Measurements from ENCODE around the gene RBKS.

DNA sequence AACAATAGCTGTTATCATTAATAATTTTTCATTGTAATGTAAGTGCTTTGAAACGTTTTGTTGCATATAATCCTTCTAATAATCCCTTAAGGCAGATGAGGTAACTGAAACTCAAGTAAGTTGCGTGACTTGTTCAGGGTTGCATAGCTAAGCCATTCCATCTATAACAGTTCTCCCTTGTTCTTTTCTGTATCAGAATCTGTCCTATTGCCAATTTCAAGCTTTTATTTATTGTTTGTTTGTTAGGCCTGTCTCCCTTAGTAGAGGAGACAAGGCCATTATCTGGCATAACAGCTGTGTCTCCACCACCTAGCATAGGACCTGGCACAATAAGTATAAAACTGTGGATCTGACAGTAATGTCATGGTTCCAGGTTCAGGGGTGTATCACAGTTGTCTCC, 19.7 kb upstream of the RBKS start:
- TF ChIP-seq ZNF660 (tag by site-specific recombination; IDR thresholded peaks at IDR 0.05) (no peak), YY1 (tag by site-specific recombination; IDR thresholded peaks at IDR 0.05) (no peak), RBAK (tag by site-specific recombination; IDR thresholded peaks at IDR 0.05) (no peak), ZNF394 (tag by site-specific recombination; IDR thresholded peaks at IDR 0.05; ENCODE audit: borderline replicate concordance) (no peak), YY2 (tag by site-specific recombination; IDR thresholded peaks at IDR 0.05) (no peak), SP7 (tag by site-specific recombination; IDR thresholded peaks at IDR 0.05) (no peak), ZNF600 (tag by site-specific recombination; IDR thresholded peaks at IDR 0.05) (no peak), ZNF274 (IDR thresholded peaks at IDR 0.05; ENCODE audit: low read length) (no peak), ZNF274 (tag by site-specific recombination; IDR thresholded peaks at IDR 0.05; ENCODE audit: borderline replicate concordance) (no peak), ZNF561 (tag by site-specific recombination; IDR thresholded peaks at IDR 0.05; ENCODE audit: borderline replicate concordance) (no peak), ZNF510 (tag by site-specific recombination; IDR thresholded peaks at IDR 0.05; ENCODE audit: insufficient replicate concordance) (no peak)
- TF ChIP-seq, protein P1, sequence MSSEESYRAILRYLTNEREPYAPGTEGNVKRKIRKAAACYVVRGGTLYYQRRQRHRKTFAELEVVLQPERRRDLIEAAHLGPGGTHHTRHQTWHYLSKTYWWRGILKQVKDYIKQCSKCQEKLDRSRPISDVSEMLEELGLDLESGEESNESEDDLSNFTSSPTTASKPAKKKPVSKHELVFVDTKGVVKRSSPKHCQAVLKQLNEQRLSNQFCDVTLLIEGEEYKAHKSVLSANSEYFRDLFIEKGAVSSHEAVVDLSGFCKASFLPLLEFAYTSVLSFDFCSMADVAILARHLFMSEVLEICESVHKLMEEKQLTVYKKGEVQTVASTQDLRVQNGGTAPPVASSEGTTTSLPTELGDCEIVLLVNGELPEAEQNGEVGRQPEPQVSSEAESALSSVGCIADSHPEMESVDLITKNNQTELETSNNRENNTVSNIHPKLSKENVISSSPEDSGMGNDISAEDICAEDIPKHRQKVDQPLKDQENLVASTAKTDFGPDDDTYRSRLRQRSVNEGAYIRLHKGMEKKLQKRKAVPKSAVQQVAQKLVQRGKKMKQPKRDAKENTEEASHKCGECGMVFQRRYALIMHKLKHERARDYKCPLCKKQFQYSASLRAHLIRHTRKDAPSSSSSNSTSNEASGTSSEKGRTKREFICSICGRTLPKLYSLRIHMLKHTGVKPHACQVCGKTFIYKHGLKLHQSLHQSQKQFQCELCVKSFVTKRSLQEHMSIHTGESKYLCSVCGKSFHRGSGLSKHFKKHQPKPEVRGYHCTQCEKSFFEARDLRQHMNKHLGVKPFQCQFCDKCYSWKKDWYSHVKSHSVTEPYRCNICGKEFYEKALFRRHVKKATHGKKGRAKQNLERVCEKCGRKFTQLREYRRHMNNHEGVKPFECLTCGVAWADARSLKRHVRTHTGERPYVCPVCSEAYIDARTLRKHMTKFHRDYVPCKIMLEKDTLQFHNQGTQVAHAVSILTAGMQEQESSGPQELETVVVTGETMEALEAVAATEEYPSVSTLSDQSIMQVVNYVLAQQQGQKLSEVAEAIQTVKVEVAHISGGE (tag by site-specific recombination; conservative IDR thresholded peaks at IDR 0.05; ENCODE audit: low read depth): no peak
- TF ChIP-seq, protein P2, sequence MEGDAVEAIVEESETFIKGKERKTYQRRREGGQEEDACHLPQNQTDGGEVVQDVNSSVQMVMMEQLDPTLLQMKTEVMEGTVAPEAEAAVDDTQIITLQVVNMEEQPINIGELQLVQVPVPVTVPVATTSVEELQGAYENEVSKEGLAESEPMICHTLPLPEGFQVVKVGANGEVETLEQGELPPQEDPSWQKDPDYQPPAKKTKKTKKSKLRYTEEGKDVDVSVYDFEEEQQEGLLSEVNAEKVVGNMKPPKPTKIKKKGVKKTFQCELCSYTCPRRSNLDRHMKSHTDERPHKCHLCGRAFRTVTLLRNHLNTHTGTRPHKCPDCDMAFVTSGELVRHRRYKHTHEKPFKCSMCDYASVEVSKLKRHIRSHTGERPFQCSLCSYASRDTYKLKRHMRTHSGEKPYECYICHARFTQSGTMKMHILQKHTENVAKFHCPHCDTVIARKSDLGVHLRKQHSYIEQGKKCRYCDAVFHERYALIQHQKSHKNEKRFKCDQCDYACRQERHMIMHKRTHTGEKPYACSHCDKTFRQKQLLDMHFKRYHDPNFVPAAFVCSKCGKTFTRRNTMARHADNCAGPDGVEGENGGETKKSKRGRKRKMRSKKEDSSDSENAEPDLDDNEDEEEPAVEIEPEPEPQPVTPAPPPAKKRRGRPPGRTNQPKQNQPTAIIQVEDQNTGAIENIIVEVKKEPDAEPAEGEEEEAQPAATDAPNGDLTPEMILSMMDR (tag by site-specific recombination; IDR thresholded peaks at IDR 0.05): no peak
- TF ChIP-seq, protein P3, sequence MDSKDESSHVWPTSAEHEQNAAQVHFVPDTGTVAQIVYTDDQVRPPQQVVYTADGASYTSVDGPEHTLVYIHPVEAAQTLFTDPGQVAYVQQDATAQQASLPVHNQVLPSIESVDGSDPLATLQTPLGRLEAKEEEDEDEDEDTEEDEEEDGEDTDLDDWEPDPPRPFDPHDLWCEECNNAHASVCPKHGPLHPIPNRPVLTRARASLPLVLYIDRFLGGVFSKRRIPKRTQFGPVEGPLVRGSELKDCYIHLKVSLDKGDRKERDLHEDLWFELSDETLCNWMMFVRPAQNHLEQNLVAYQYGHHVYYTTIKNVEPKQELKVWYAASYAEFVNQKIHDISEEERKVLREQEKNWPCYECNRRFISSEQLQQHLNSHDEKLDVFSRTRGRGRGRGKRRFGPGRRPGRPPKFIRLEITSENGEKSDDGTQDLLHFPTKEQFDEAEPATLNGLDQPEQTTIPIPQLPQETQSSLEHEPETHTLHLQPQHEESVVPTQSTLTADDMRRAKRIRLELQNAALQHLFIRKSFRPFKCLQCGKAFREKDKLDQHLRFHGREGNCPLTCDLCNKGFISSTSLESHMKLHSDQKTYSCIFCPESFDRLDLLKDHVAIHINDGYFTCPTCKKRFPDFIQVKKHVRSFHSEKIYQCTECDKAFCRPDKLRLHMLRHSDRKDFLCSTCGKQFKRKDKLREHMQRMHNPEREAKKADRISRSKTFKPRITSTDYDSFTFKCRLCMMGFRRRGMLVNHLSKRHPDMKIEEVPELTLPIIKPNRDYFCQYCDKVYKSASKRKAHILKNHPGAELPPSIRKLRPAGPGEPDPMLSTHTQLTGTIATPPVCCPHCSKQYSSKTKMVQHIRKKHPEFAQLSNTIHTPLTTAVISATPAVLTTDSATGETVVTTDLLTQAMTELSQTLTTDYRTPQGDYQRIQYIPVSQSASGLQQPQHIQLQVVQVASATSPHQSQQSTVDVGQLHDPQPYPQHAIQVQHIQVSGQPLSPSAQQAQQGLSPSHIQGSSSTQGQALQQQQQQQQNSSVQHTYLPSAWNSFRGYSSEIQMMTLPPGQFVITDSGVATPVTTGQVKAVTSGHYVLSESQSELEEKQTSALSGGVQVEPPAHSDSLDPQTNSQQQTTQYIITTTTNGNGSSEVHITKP (tag by site-specific recombination; IDR thresholded peaks at IDR 0.05): no peak
- TF ChIP-seq, protein P4, sequence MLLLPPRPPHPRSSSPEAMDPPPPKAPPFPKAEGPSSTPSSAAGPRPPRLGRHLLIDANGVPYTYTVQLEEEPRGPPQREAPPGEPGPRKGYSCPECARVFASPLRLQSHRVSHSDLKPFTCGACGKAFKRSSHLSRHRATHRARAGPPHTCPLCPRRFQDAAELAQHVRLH (tag by site-specific recombination; IDR thresholded peaks at IDR 0.05): no peak

All from HEK293 (cell line).